GM20431 (cell line): Measurements from ENCODE around the gene GGNBP2.

Experiments
- in situ Hi-C: fragments of 300-500 bp; cut with MseI, MboI; formaldehyde crosslinking; loops from one replicate; pipeline ENCODE4 v1.15.0; 2020; ENCODE audit warnings: low sequenced_read_pairs; ENCODE audit not compliant: unreplicated experiment

The GGNBP2 gene

GRCh38 chr17:36617773-36618172 lies 73.1 kb downstream of the GGNBP2 start:
- in situ Hi-C loops, result loop anchor here (25.0 kb wide), 1 partner anchor 770 kb away; the partner anchor contains the start of gene C17orf78

GRCh38 chr17:36623281-36623680 lies 78.6 kb downstream of the GGNBP2 start:
- in situ Hi-C loops, result loop anchor here (10.0 to 25.0 kb wide), 2 partner anchors 422 to 764 kb away; partner anchors contain the start of gene C17orf78

- in situ Hi-C loops, result loop anchor here (10.0 to 25.0 kb wide), 2 partner anchors 420 to 587 kb away; no protein-coding TSS in a partner anchor
Measured at GRCh38 chr17:36625188-36625587, 80.5 kb downstream of the GGNBP2 start.

GRCh38 chr17:36627101-36627500 lies 82.4 kb downstream of the GGNBP2 start:
- in situ Hi-C loops, result loop anchor here (10.0 to 25.0 kb wide), 2 partner anchors 418 to 585 kb away; no protein-coding TSS in a partner anchor

GRCh38 chr17:36628576-36628975 lies 83.9 kb downstream of the GGNBP2 start:
- in situ Hi-C loops, result loop anchor here (10.0 to 25.0 kb wide), 2 partner anchors 416 to 584 kb away; no protein-coding TSS in a partner anchor

GRCh38 chr17:36629252-36629847 lies 84.6 kb downstream of the GGNBP2 start:
- in situ Hi-C loops, result loop anchor here (10.0 to 25.0 kb wide), 2 partner anchors 415 to 583 kb away; no protein-coding TSS in a partner anchor

GRCh38 chr17:36629970-36630502 lies 85.3 kb downstream of the GGNBP2 start:
- in situ Hi-C loops, result loop anchor here (10.0 to 25.0 kb wide), 2 partner anchors 415 to 582 kb away; no protein-coding TSS in a partner anchor

GRCh38 chr17:36631022-36631421 lies 86.3 kb downstream of the GGNBP2 start:
- in situ Hi-C loops, result loop anchor here (25.0 kb wide), 1 partner anchor 581 kb away; no protein-coding TSS in a partner anchor

GRCh38 chr17:36632916-36633771 lies 88.4 kb downstream of the GGNBP2 start:
- in situ Hi-C loops, result loop anchor here (25.0 kb wide), 1 partner anchor 579 kb away; no protein-coding TSS in a partner anchor
